Kidney epithelial cell (primary cell): ENCODE measurements around the gene HOXA10. TPM values are rescaled to one million over a fixed set of nuclear protein-coding genes. Genes with fewer than 3 reads are reported as not detected.

Experiments
- DNase-seq: peaks from one replicate; pipeline ENCODE4 v3.0.0-alpha.2; 2010; ENCODE audit warnings: low read depth
- H3K27me3 ChIP-seq: 2 replicates; pipeline ENCODE4 v1.6.0; 2011; ENCODE audit warnings: low read length; ENCODE audit not compliant: control insufficient read depth, insufficient read depth
- H3K36me3 ChIP-seq: 2 replicates; pipeline ENCODE4 v1.5.1; 2011; ENCODE audit warnings: low read length; ENCODE audit not compliant: control insufficient read depth, insufficient read depth
- H3K4me3 ChIP-seq: 2 replicates; pipeline ENCODE4 v1.5.1; 2011; ENCODE audit warnings: low read depth, mild to moderate bottlenecking, control low read depth, low read length
- total RNA-seq: library from RNA; depleted of rRNA; stranded (reverse); fragments of >200 nt; gene quantifications from 2 replicates; pipeline ENCODE4 v1.2.3, GENCODE V29; 2015
- TF ChIP-seq, protein P1 (sequence below): IDR thresholded peaks from 2 replicates; pipeline ENCODE4 v1.5.1; 2011; ENCODE audit warnings: mild to moderate bottlenecking, moderate library complexity, low read length, control low read depth, inconsistent platforms; ENCODE audit not compliant: insufficient read depth, poor library complexity, severe bottlenecking

Gene HOXA10
- total RNA-seq, 1 donor from 2014 or later: 29.1 TPM

GRCh38 chr7:27164367-27165088, 9.6 kb downstream of the HOXA10 start:
- Histone ChIP-seq H3K4me3 (peak overlapping the region; percentile 72), H3K27me3 (no peaks in the 10 kb centered on the region)
- TF ChIP-seq, protein P1, sequence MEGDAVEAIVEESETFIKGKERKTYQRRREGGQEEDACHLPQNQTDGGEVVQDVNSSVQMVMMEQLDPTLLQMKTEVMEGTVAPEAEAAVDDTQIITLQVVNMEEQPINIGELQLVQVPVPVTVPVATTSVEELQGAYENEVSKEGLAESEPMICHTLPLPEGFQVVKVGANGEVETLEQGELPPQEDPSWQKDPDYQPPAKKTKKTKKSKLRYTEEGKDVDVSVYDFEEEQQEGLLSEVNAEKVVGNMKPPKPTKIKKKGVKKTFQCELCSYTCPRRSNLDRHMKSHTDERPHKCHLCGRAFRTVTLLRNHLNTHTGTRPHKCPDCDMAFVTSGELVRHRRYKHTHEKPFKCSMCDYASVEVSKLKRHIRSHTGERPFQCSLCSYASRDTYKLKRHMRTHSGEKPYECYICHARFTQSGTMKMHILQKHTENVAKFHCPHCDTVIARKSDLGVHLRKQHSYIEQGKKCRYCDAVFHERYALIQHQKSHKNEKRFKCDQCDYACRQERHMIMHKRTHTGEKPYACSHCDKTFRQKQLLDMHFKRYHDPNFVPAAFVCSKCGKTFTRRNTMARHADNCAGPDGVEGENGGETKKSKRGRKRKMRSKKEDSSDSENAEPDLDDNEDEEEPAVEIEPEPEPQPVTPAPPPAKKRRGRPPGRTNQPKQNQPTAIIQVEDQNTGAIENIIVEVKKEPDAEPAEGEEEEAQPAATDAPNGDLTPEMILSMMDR: peak; percentile 9

GRCh38 chr7:27164045-27164366, 10.1 kb downstream of the HOXA10 start:
- Histone ChIP-seq H3K4me3 (peak overlapping the region; percentile 72), H3K36me3 (peaks cover 6% of the 10 kb centered on the region), H3K27me3 (no peaks in the 10 kb centered on the region)
- no peak for DNase-seq
- TF ChIP-seq, protein P1: no peak

More at GRCh38 chr7:27164367-27165088, 9.6 kb downstream of the HOXA10 start:
- H3K36me3 ChIP-seq: peaks cover 6% of the 10 kb centered on the region
- DNase-seq: no peak

GRCh38 chr7:27163288-27164044, 10.7 kb downstream of the HOXA10 start:
- DNase-seq: no peak
- peak overlapping the region; percentile 72 for H3K4me3 ChIP-seq
- H3K36me3 ChIP-seq: peaks cover 4% of the 10 kb centered on the region
- TF ChIP-seq, protein P1: no peak
- H3K27me3 ChIP-seq: no peaks in the 10 kb centered on the region

GRCh38 chr7:27162561-27163287, 11.4 kb downstream of the HOXA10 start:
- Histone ChIP-seq H3K27me3 (no peaks in the 10 kb centered on the region), H3K4me3 (peak overlapping the region; percentile 72), H3K36me3 (peaks cover 4% of the 10 kb centered on the region)
- TF ChIP-seq, protein P1: no peak
- no peak for DNase-seq

GRCh38 chr7:27161721-27162560, 12.2 kb downstream of the HOXA10 start:
- no peaks in the 10 kb centered on the region for H3K27me3 ChIP-seq
- H3K36me3 ChIP-seq: peaks cover 4% of the 10 kb centered on the region
- no peak for DNase-seq
- TF ChIP-seq, protein P1: no peak
- peak overlapping the region; percentile 72 for H3K4me3 ChIP-seq
